D721Med (cell line): ENCODE measurements around the gene GRIN2B.

Experiments used
- DNase-seq: peaks from one replicate; pipeline ENCODE4 v3.0.0; 2011; ENCODE audit warnings: low spot score; ENCODE audit not compliant: insufficient read length
- FAIRE-seq: peaks from 2 replicates; lab custom pipeline; 2011; peaks lifted over from hg19 to GRCh38; lab: Jason Lieb, UNC
- CTCF ChIP-seq: IDR thresholded peaks from 2 replicates; pipeline ENCODE4 v1.5.1; 2012; ENCODE audit warnings: mild to moderate bottlenecking, control low read depth; ENCODE audit not compliant: insufficient read depth; ENCODE audit errors: missing control alignments

Gene GRIN2B

GRCh38 chr12:13959131-13959723 is 22.2 kb downstream of the GRIN2B start:
- DNase-seq (no peak), FAIRE-seq (no peak)
- TF ChIP-seq CTCF: no peak

GRCh38 chr12:13957576-13957975 is 23.8 kb downstream of the GRIN2B start:
- no peak for TF ChIP-seq CTCF
- DNase-seq (no peak), FAIRE-seq (no peak)

- DNase-seq (no peak), FAIRE-seq (no peak)
- TF ChIP-seq CTCF: no peak
These were observed 25.3 kb downstream of the GRIN2B start for GRCh38 chr12:13956060-13956590.

GRCh38 chr12:13952096-13952495 is 29.3 kb downstream of the GRIN2B start:
- no peak for FAIRE-seq
- TF ChIP-seq CTCF: no peak

GRCh38 chr12:13950502-13950901 is 30.9 kb downstream of the GRIN2B start:
- no peak for DNase-seq
- no peak for TF ChIP-seq CTCF
- no peak for FAIRE-seq

More at GRCh38 chr12:13952096-13952495, 29.3 kb downstream of the GRIN2B start:
- DNase-seq: no peak

- no peak for FAIRE-seq
- no peak for DNase-seq
- TF ChIP-seq CTCF: no peak
These were observed 32.8 kb downstream of the GRIN2B start for GRCh38 chr12:13948621-13949020.

- FAIRE-seq (no peak), DNase-seq (no peak)
These were observed 34.0 kb downstream of the GRIN2B start for GRCh38 chr12:13947276-13947946.

More at GRCh38 chr12:13947276-13947946, 34.0 kb downstream of the GRIN2B start:
- TF ChIP-seq CTCF: no peak
